Measurements from ENCODE around the gene CREB3L4.
A peak's percentile ranks its signal among the peaks of the same experiment; 100 is the strongest.

The CREB3L4 gene

GRCh38 chr1:153967107-153967999, at the start of gene CREB3L4:
Gene CREB3L4 (plus strand): TSS chr1:153967902. CDS start chr1:153968526, 624 bp downstream.
- WGBS (ENCODE audit: insufficient coverage, insufficient read length) = no CpG with 5 or more reads among the region's 60 CpGs
- H3K9me3 ChIP-seq (ENCODE audit: control insufficient read depth, insufficient read depth, low read length) = no peaks in the 10 kb centered on the region
- no peaks in the 10 kb centered on the region for H3K4me1 ChIP-seq (ENCODE audit: control insufficient read depth, insufficient read depth, low read length)
- H3K27me3 ChIP-seq (ENCODE audit: control insufficient read depth, insufficient read depth, low read length) = no peaks in the 10 kb centered on the region
- peak within 1 kb of the TSS; percentile 13 for H3K27ac ChIP-seq (ENCODE audit: low read length)
- peak; percentile 97 for DNase-seq (ENCODE audit: low read depth, low spot score)
- H3K36me3 ChIP-seq (ENCODE audit: control insufficient read depth, insufficient read depth, low read length) = no peaks in the 10 kb centered on the region
- H3K4me3 ChIP-seq (ENCODE audit: low read length) = peak within 1 kb of the TSS; percentile 42; the same call in 1 of the 2 replicates

GRCh38 chr1:153919876-153920852, 47.5 kb upstream of the CREB3L4 start:
- 0 out of 2 replicates have a peak, but pooled peaks cover 4% of the 10 kb centered on the region for H3K36me3 ChIP-seq (ENCODE audit: control insufficient read depth, insufficient read depth, low read length)
- H3K4me1 ChIP-seq (ENCODE audit: control insufficient read depth, insufficient read depth, low read length) = peaks cover 2% of the 10 kb centered on the region; the same call in 1 of the 2 replicates
- no peak for DNase-seq (ENCODE audit: low read depth, low spot score)
- H3K4me3 ChIP-seq (ENCODE audit: low read length) = no peak overlapping the region
- H3K27ac ChIP-seq (ENCODE audit: low read length) = no peak overlapping the region
- no peaks in the 10 kb centered on the region for H3K27me3 ChIP-seq (ENCODE audit: control insufficient read depth, insufficient read depth, low read length)
- no CpG with 5 or more reads among the region's 4 CpGs for WGBS (ENCODE audit: insufficient coverage, insufficient read length)
- no peaks in the 10 kb centered on the region for H3K9me3 ChIP-seq (ENCODE audit: control insufficient read depth, insufficient read depth, low read length)

GRCh38 chr1:153921080-153921802, 46.5 kb upstream of the CREB3L4 start:
- WGBS (ENCODE audit: insufficient coverage, insufficient read length) = no CpG with 5 or more reads among the region's 3 CpGs

GRCh38 chr1:153921803-153922075, 46.0 kb upstream of the CREB3L4 start:
- no peak for DNase-seq (ENCODE audit: low read depth, low spot score)
- no peaks in the 10 kb centered on the region for H3K27me3 ChIP-seq (ENCODE audit: control insufficient read depth, insufficient read depth, low read length)
- peak overlapping the region; percentile 72 for H3K4me3 ChIP-seq (ENCODE audit: low read length)
- peaks cover 2% of the 10 kb centered on the region; the same call in 1 of the 2 replicates for H3K4me1 ChIP-seq (ENCODE audit: control insufficient read depth, insufficient read depth, low read length)
- H3K36me3 ChIP-seq (ENCODE audit: control insufficient read depth, insufficient read depth, low read length) = 0 out of 2 replicates have a peak, but pooled peaks cover 4% of the 10 kb centered on the region
- H3K9me3 ChIP-seq (ENCODE audit: control insufficient read depth, insufficient read depth, low read length) = no peaks in the 10 kb centered on the region
- H3K27ac ChIP-seq (ENCODE audit: low read length) = no peak overlapping the region
- no CpG with 5 or more reads among the region's 10 CpGs for WGBS (ENCODE audit: insufficient coverage, insufficient read length)

More at GRCh38 chr1:153921080-153921802, 46.5 kb upstream of the CREB3L4 start:
- H3K9me3 ChIP-seq (ENCODE audit: control insufficient read depth, insufficient read depth, low read length) = no peaks in the 10 kb centered on the region
- H3K36me3 ChIP-seq (ENCODE audit: control insufficient read depth, insufficient read depth, low read length) = 0 out of 2 replicates have a peak, but pooled peaks cover 4% of the 10 kb centered on the region
- no peak overlapping the region for H3K27ac ChIP-seq (ENCODE audit: low read length)
- DNase-seq (ENCODE audit: low read depth, low spot score) = no peak
- peaks cover 2% of the 10 kb centered on the region; the same call in 1 of the 2 replicates for H3K4me1 ChIP-seq (ENCODE audit: control insufficient read depth, insufficient read depth, low read length)
- no peaks in the 10 kb centered on the region for H3K27me3 ChIP-seq (ENCODE audit: control insufficient read depth, insufficient read depth, low read length)
- H3K4me3 ChIP-seq (ENCODE audit: low read length) = peak overlapping the region; percentile 72; the same call in 1 of the 2 replicates

GRCh38 chr1:153922076-153922971, 45.4 kb upstream of the CREB3L4 start:
- peak overlapping the region; percentile 72 for H3K4me3 ChIP-seq (ENCODE audit: low read length)
- no peak for DNase-seq (ENCODE audit: low read depth, low spot score)
- H3K9me3 ChIP-seq (ENCODE audit: control insufficient read depth, insufficient read depth, low read length) = no peaks in the 10 kb centered on the region
- H3K36me3 ChIP-seq (ENCODE audit: control insufficient read depth, insufficient read depth, low read length) = 0 out of 2 replicates have a peak, but pooled peaks cover 4% of the 10 kb centered on the region
- peaks cover 2% of the 10 kb centered on the region; the same call in 1 of the 2 replicates for H3K4me1 ChIP-seq (ENCODE audit: control insufficient read depth, insufficient read depth, low read length)
- H3K27me3 ChIP-seq (ENCODE audit: control insufficient read depth, insufficient read depth, low read length) = no peaks in the 10 kb centered on the region
- no peak overlapping the region for H3K27ac ChIP-seq (ENCODE audit: low read length)
- WGBS (ENCODE audit: insufficient coverage, insufficient read length) = no CpG with 5 or more reads among the region's 86 CpGs

- H3K36me3 ChIP-seq (ENCODE audit: control insufficient read depth, insufficient read depth, low read length) = 0 out of 2 replicates have a peak, but pooled peaks cover 4% of the 10 kb centered on the region
- no CpG with 5 or more reads among the region's 53 CpGs for WGBS (ENCODE audit: insufficient coverage, insufficient read length)
Measured at GRCh38 chr1:153922972-153923925, 44.5 kb upstream of the CREB3L4 start, which contains the start of gene GATAD2B. Gene GATAD2B (minus strand): TSS chr1:153922972. CDS start chr1:153828347, 94,625 bp downstream.

GRCh38 chr1:153926405-153926804, 41.3 kb upstream of the CREB3L4 start:
- Histone ChIP-seq H3K27ac (ENCODE audit: low read length) (no peak overlapping the region), H3K36me3 (ENCODE audit: control insufficient read depth, insufficient read depth, low read length) (0 out of 2 replicates have a peak, but pooled peaks cover 4% of the 10 kb centered on the region), H3K9me3 (ENCODE audit: control insufficient read depth, insufficient read depth, low read length) (no peaks in the 10 kb centered on the region), H3K4me1 (ENCODE audit: control insufficient read depth, insufficient read depth, low read length) (no peaks in the 10 kb centered on the region), H3K27me3 (ENCODE audit: control insufficient read depth, insufficient read depth, low read length) (no peaks in the 10 kb centered on the region), H3K4me3 (ENCODE audit: low read length) (no peak overlapping the region)
- DNase-seq (ENCODE audit: low read depth, low spot score) = no peak
- no CpG with 5 or more reads among the region's 4 CpGs for WGBS (ENCODE audit: insufficient coverage, insufficient read length)

More at GRCh38 chr1:153922972-153923925, 44.5 kb upstream of the CREB3L4 start, which contains the start of gene GATAD2B:
- peak; percentile 99 for DNase-seq (ENCODE audit: low read depth, low spot score)
- Histone ChIP-seq H3K9me3 (ENCODE audit: control insufficient read depth, insufficient read depth, low read length) (no peaks in the 10 kb centered on the region), H3K4me1 (ENCODE audit: control insufficient read depth, insufficient read depth, low read length) (peaks cover 2% of the 10 kb centered on the region; the same call in 1 of the 2 replicates), H3K4me3 (ENCODE audit: low read length) (peak within 1 kb of the TSS; percentile 78), H3K27ac (ENCODE audit: low read length) (no peak within 1 kb of the TSS), H3K27me3 (ENCODE audit: control insufficient read depth, insufficient read depth, low read length) (no peaks in the 10 kb centered on the region)

- Histone ChIP-seq H3K27ac (ENCODE audit: low read length) (no peak overlapping the region), H3K9me3 (ENCODE audit: control insufficient read depth, insufficient read depth, low read length) (no peaks in the 10 kb centered on the region), H3K27me3 (ENCODE audit: control insufficient read depth, insufficient read depth, low read length) (no peaks in the 10 kb centered on the region), H3K36me3 (ENCODE audit: control insufficient read depth, insufficient read depth, low read length) (peaks cover 11% of the 10 kb centered on the region), H3K4me3 (ENCODE audit: low read length) (no peak overlapping the region), H3K4me1 (ENCODE audit: control insufficient read depth, insufficient read depth, low read length) (no peaks in the 10 kb centered on the region)
- WGBS (ENCODE audit: insufficient coverage, insufficient read length) = no CpG with 5 or more reads among the region's 1 CpG
- no peak for DNase-seq (ENCODE audit: low read depth, low spot score)
Measured at GRCh38 chr1:153928245-153928644, 39.5 kb upstream of the CREB3L4 start.
